Trophoblast cell (in vitro differentiated cells and primary cell): ENCODE results near the gene PSMD5.

Source experiments
- DNase-seq, 2 donors: peaks; one replicate each; pipeline ENCODE4 v3.0.0-alpha.2; 2016
- H2AFZ ChIP-seq: 2 replicates; pipeline ENCODE4 v1.6.1; 2013; ENCODE audit warnings: low read length, moderate library complexity, mild to moderate bottlenecking; ENCODE audit not compliant: insufficient read depth, poor library complexity
- H2AK5ac ChIP-seq: 2 replicates; pipeline ENCODE4 v1.6.1; 2013; ENCODE audit warnings: mild to moderate bottlenecking, low read length
- H2BK120ac ChIP-seq: 2 replicates; pipeline ENCODE4 v1.6.1; 2013; ENCODE audit warnings: low read length, mild to moderate bottlenecking, moderate library complexity; ENCODE audit not compliant: insufficient read depth, poor library complexity
- H2BK12ac ChIP-seq: 2 replicates; pipeline ENCODE4 v1.6.1; 2013; ENCODE audit warnings: mild to moderate bottlenecking, low read length, moderate library complexity
- H2BK5ac ChIP-seq: 2 replicates; pipeline ENCODE4 v1.6.1; 2013; ENCODE audit warnings: low read length, low read depth, moderate library complexity, mild to moderate bottlenecking; ENCODE audit not compliant: poor library complexity
- H3K14ac ChIP-seq: 2 replicates; pipeline ENCODE4 v1.6.1; 2013; ENCODE audit warnings: mild to moderate bottlenecking, low read length
- H3K18ac ChIP-seq: 2 replicates; pipeline ENCODE4 v1.6.1; 2013; ENCODE audit warnings: mild to moderate bottlenecking, low read length
- H3K23ac ChIP-seq: 2 replicates; pipeline ENCODE4 v1.6.1; 2013; ENCODE audit warnings: low read length
- H3K27ac ChIP-seq: 2 replicates; pipeline ENCODE4 v1.5.1; 2013; ENCODE audit warnings: low read depth, mild to moderate bottlenecking, inconsistent platforms, low read length, moderate library complexity
- H3K27me3 ChIP-seq: 2 replicates; pipeline ENCODE4 v1.6.1; 2013; ENCODE audit warnings: inconsistent platforms, mild to moderate bottlenecking, low read length, moderate library complexity; ENCODE audit not compliant: insufficient read depth
- H3K36me3 ChIP-seq, 2 experiments: 1 replicate in 1 of 2; 2 replicates in 1 of 2; pipeline ENCODE4 v1.6.1; 2013; ENCODE audit warnings: low read length in 2 of 2, mild to moderate bottlenecking in 2 of 2, moderate library complexity in 1 of 2; ENCODE audit not compliant: insufficient read depth in 2 of 2, control insufficient read depth in 1 of 2
- H3K4ac ChIP-seq: 2 replicates; pipeline ENCODE4 v1.6.1; 2013; ENCODE audit warnings: low read depth, mild to moderate bottlenecking, low read length, moderate library complexity
- H3K4me1 ChIP-seq, 2 experiments: 1 replicate in 1 of 2; 2 replicates in 1 of 2; pipeline ENCODE4 v1.6.1; 2013; ENCODE audit warnings: low read length in 2 of 2, mild to moderate bottlenecking in 2 of 2, moderate library complexity in 1 of 2; ENCODE audit not compliant: insufficient read depth in 2 of 2, control insufficient read depth in 1 of 2
- H3K4me2 ChIP-seq: 2 replicates; pipeline ENCODE4 v1.6.1; 2013; ENCODE audit warnings: inconsistent platforms, mild to moderate bottlenecking, low read length, moderate library complexity
- H3K4me3 ChIP-seq: 2 replicates; pipeline ENCODE4 v1.5.1; 2013; ENCODE audit warnings: mild to moderate bottlenecking, low read depth, low read length, inconsistent platforms
- H3K79me1 ChIP-seq: one replicate; pipeline ENCODE4 v1.6.1; 2013; ENCODE audit warnings: low read length
- H3K79me2 ChIP-seq: 2 replicates; pipeline ENCODE4 v1.6.1; 2013; ENCODE audit warnings: low read length, mild to moderate bottlenecking; ENCODE audit not compliant: control insufficient read depth, insufficient read depth, poor library complexity
- H3K9ac ChIP-seq: 2 replicates; pipeline ENCODE4 v1.6.1; 2013; ENCODE audit warnings: mild to moderate bottlenecking, low read length
- H3K9me3 ChIP-seq: 2 replicates; pipeline ENCODE4 v1.6.1; 2013; ENCODE audit warnings: low read depth, mild to moderate bottlenecking, control low read depth, inconsistent platforms, low read length; ENCODE audit not compliant: insufficient read depth
- H4K12ac ChIP-seq: 2 replicates; pipeline ENCODE4 v1.6.1; 2013; ENCODE audit warnings: low read depth, mild to moderate bottlenecking, low read length, moderate library complexity
- H4K8ac ChIP-seq: 2 replicates; pipeline ENCODE4 v1.6.1; 2013; ENCODE audit warnings: low read depth, mild to moderate bottlenecking, low read length, moderate library complexity
- H4K91ac ChIP-seq: one replicate; pipeline ENCODE4 v1.6.1; 2013; ENCODE audit warnings: low read depth, mild to moderate bottlenecking, low read length, moderate library complexity
- WGBS: extraction: QIAGEN DNeasy Blood & Tissue Kit; methylation state at CpG from one replicate; pipeline ENCODE4 v1.1.7; 2013; ENCODE audit warnings: missing lambda C conversion rate; ENCODE audit not compliant: insufficient read length, insufficient coverage; ENCODE audit errors: extremely low coverage; 5-methylcytosine and 5-hydroxymethylcytosine counted together

The PSMD5 gene

GRCh38 chr9:120890320-120891244, 47.9 kb upstream of the PSMD5 start:
- H2BK12ac ChIP-seq: no peak overlapping the region
- WGBS: no CpG with 5 or more reads among the region's 14 CpGs
- no peaks in the 10 kb centered on the region for H3K4me1 ChIP-seq
- DNase-seq: no peak
- no peak overlapping the region for H2BK5ac ChIP-seq
- H3K23ac ChIP-seq: no peak overlapping the region
- no peak overlapping the region for H3K9ac ChIP-seq
- no peak overlapping the region for H4K91ac ChIP-seq
- no peak overlapping the region for H4K12ac ChIP-seq
- no peaks in the 10 kb centered on the region for H3K27me3 ChIP-seq
- no peak overlapping the region for H3K4me3 ChIP-seq
- H3K4me2 ChIP-seq: no peak overlapping the region
- H2BK120ac ChIP-seq: no peak overlapping the region
- H3K4ac ChIP-seq: no peak overlapping the region
- no peaks in the 10 kb centered on the region for H3K36me3 ChIP-seq
- H4K8ac ChIP-seq: no peak overlapping the region
- no peaks in the 10 kb centered on the region for H3K9me3 ChIP-seq
- H2AFZ ChIP-seq: no peak overlapping the region
- no peak overlapping the region for H3K14ac ChIP-seq
- no peak overlapping the region for H2AK5ac ChIP-seq
- no peak overlapping the region for H3K27ac ChIP-seq
- H3K79me2 ChIP-seq: no peaks in the 10 kb centered on the region
- no peak overlapping the region for H3K18ac ChIP-seq
- H3K79me1 ChIP-seq: no peaks in the 10 kb centered on the region

- Histone ChIP-seq H3K9ac (no peak overlapping the region), H3K18ac (no peak overlapping the region), H2AFZ (no peak overlapping the region), H3K4me3 (no peak overlapping the region), H2AK5ac (no peak overlapping the region), H4K12ac (no peak overlapping the region), H2BK120ac (no peak overlapping the region), H4K91ac (no peak overlapping the region), H4K8ac (no peak overlapping the region), H3K23ac (no peak overlapping the region), H3K36me3 (no peaks in the 10 kb centered on the region), H3K4me2 (no peak overlapping the region), H3K4ac (no peak overlapping the region), H3K79me2 (no peaks in the 10 kb centered on the region), H3K9me3 (no peaks in the 10 kb centered on the region), H2BK5ac (no peak overlapping the region), H3K27ac (no peak overlapping the region), H3K4me1 (no peaks in the 10 kb centered on the region), H3K27me3 (no peaks in the 10 kb centered on the region), H3K14ac (no peak overlapping the region), H2BK12ac (no peak overlapping the region), H3K79me1 (no peaks in the 10 kb centered on the region)
- DNase-seq: no peak
- WGBS: no CpG with 5 or more reads among the region's 1 CpG
Measured at GRCh38 chr9:120889606-120890271, 47.0 kb upstream of the PSMD5 start.

GRCh38 chr9:120888626-120889025, 45.9 kb upstream of the PSMD5 start:
- Histone ChIP-seq H2BK5ac (no peak overlapping the region), H3K14ac (no peak overlapping the region), H3K9ac (no peak overlapping the region), H3K27ac (no peak overlapping the region), H3K79me1 (no peaks in the 10 kb centered on the region), H4K12ac (no peak overlapping the region), H3K4me1 (no peaks in the 10 kb centered on the region), H3K27me3 (no peaks in the 10 kb centered on the region), H2AFZ (no peak overlapping the region), H3K4me2 (no peak overlapping the region), H3K36me3 (no peaks in the 10 kb centered on the region), H4K8ac (no peak overlapping the region), H3K79me2 (no peaks in the 10 kb centered on the region), H3K23ac (no peak overlapping the region), H3K4ac (no peak overlapping the region), H3K18ac (no peak overlapping the region), H3K9me3 (no peaks in the 10 kb centered on the region), H2AK5ac (no peak overlapping the region), H4K91ac (no peak overlapping the region), H2BK120ac (no peak overlapping the region), H2BK12ac (no peak overlapping the region), H3K4me3 (no peak overlapping the region)
- no peak for DNase-seq

GRCh38 chr9:120886490-120886967, 43.8 kb upstream of the PSMD5 start:
- no peaks in the 10 kb centered on the region for H3K79me1 ChIP-seq
- H4K8ac ChIP-seq: no peak overlapping the region
- no peaks in the 10 kb centered on the region for H3K27me3 ChIP-seq
- no peak overlapping the region for H3K18ac ChIP-seq
- no peak overlapping the region for H2AFZ ChIP-seq
- no peak overlapping the region for H3K4me3 ChIP-seq
- no peak overlapping the region for H3K4ac ChIP-seq
- no peaks in the 10 kb centered on the region for H3K9me3 ChIP-seq
- H4K12ac ChIP-seq: no peak overlapping the region
- H3K23ac ChIP-seq: no peak overlapping the region
- H2AK5ac ChIP-seq: no peak overlapping the region
- H4K91ac ChIP-seq: no peak overlapping the region
- no peak overlapping the region for H3K27ac ChIP-seq
- no peak overlapping the region for H2BK120ac ChIP-seq
- WGBS: no CpG with 5 or more reads among the region's 8 CpGs
- H2BK5ac ChIP-seq: no peak overlapping the region
- H3K79me2 ChIP-seq: no peaks in the 10 kb centered on the region
- H3K36me3 ChIP-seq: no peaks in the 10 kb centered on the region
- no peak overlapping the region for H3K14ac ChIP-seq
- H2BK12ac ChIP-seq: no peak overlapping the region
- H3K9ac ChIP-seq: no peak overlapping the region
- DNase-seq: no peak
- no peak overlapping the region for H3K4me2 ChIP-seq
- H3K4me1 ChIP-seq: no peaks in the 10 kb centered on the region
